ENCODE results near the gene FAM78A.

The FAM78A gene

DNA sequence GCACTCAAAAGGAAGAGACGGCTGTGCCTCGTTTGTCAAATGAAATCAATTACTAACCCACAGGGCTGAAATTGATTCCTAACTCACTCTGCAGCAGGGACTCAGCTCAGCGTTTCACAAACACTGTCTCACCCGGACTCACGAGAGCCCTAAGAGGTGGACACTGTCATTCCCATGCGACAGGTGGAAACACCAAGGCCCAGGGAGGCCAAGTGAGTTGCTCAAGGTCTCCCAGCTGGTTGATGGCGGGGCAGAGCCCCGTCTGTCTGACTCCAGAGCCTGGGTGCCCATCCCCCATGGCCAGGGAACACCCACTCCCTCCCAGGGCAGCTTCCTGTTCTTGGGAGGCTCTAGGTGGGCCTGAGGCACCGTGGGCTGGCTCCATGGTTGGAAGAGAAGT, 11.9 kb upstream of the FAM78A start:
- no peaks in the 10 kb centered on the region for H3K27me3 ChIP-seq (ENCODE audit: control insufficient read depth, insufficient read depth, low read length)
- H3K4me1 ChIP-seq (ENCODE audit: control insufficient read depth, insufficient read depth, low read length): no peaks in the 10 kb centered on the region
- H3K9me3 ChIP-seq (ENCODE audit: control insufficient read depth, insufficient read depth, low read length): no peaks in the 10 kb centered on the region
- no peak overlapping the region for H3K4me3 ChIP-seq (ENCODE audit: low read depth, low read length)
- H3K36me3 ChIP-seq (ENCODE audit: control insufficient read depth, insufficient read depth, low read length): no peaks in the 10 kb centered on the region
- peak overlapping the region; percentile 12 for H3K9ac ChIP-seq (ENCODE audit: low read depth, low read length)

DNA sequence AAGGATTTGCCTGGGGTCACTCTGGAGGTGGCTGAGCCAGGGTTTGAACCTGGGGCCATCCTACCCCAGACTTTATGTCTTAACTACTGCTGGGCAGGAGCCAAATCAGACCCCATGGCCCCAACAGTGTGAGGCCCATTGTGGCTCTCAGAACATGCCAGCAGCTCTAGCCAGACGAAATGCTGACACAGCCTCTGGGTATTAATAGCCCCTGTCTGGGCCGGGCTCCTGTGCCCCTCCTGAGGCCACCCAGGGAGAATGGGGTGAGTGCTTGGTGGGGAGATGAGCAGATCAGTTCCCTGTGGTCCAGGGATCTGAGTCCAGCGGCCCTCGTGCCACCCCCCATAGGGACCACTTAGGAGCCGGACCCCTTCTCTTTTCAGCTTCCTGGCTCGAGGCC, 11.0 kb upstream of the FAM78A start:
- no peaks in the 10 kb centered on the region for H3K9me3 ChIP-seq (ENCODE audit: control insufficient read depth, insufficient read depth, low read length)
- H3K4me1 ChIP-seq (ENCODE audit: control insufficient read depth, insufficient read depth, low read length): no peaks in the 10 kb centered on the region
- H3K27me3 ChIP-seq (ENCODE audit: control insufficient read depth, insufficient read depth, low read length): peaks cover 1% of the 10 kb centered on the region
- no peak overlapping the region for H3K9ac ChIP-seq (ENCODE audit: low read depth, low read length)
- no peak overlapping the region for H3K4me3 ChIP-seq (ENCODE audit: low read depth, low read length)
- H3K36me3 ChIP-seq (ENCODE audit: control insufficient read depth, insufficient read depth, low read length): no peaks in the 10 kb centered on the region

DNA sequence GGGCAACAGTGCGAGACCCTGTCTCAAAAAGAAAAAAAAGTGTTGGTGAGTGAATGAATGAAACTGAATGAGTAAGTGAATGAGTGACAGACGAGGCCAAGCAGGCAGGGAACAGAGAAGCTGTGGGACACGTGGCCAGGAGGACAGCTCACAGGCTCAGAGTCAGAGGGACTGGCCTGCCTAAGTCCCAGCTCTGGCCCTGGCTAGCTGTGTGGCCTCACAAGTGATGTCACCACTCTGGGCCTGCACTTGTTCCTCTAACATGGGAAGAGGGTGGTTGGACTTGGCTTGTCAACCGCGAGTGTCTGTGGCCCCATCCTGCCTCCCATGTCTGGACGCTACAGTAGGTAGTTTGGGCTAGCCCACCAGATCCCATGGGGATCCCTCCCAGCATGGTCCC, 8.5 kb upstream of the FAM78A start:
- H3K36me3 ChIP-seq (ENCODE audit: control insufficient read depth, insufficient read depth, low read length): no peaks in the 10 kb centered on the region
- no peaks in the 10 kb centered on the region for H3K9me3 ChIP-seq (ENCODE audit: control insufficient read depth, insufficient read depth, low read length)
- no peaks in the 10 kb centered on the region for H3K4me1 ChIP-seq (ENCODE audit: control insufficient read depth, insufficient read depth, low read length)
- peaks cover 11% of the 10 kb centered on the region for H3K27me3 ChIP-seq (ENCODE audit: control insufficient read depth, insufficient read depth, low read length)
- H3K4me3 ChIP-seq (ENCODE audit: low read depth, low read length): no peak overlapping the region
- no peak overlapping the region for H3K9ac ChIP-seq (ENCODE audit: low read depth, low read length)

DNA sequence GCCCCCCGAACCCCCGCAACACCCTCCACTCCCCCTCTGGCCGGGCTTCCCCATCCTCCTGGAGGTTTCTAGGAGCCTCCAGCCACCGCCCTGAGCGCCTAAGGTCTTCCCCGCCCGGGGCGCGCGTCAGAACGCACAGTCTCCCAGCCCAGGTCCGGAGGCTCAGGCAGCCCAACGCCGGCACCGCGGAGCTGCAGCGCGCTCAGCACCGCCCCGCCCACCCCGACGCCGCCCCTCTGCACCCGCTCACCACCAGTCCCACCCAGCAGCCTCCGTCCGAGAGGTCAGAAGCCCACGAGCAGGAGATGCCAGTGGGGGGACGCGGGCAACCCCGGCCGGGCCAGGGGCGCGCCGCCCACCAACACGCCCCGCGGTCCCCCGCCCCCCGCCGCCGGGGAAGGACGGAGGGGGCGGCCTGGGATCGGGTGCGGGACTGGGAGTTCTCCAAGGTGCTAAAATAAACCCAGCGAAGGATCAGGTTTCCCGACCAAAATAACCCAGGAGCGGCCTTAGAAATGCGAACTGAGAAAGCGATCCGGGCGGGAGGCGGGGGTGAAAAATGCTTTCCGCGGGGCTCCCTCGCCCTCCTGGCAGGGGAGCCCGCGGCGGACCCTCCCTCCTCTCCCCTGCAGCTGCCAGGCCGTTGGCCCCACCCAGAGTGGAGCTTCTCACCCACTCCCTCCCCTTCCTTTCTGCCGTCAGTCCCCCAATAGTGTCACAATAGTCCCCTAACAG, 6.5 kb upstream of the FAM78A start:
- H3K27me3 ChIP-seq (ENCODE audit: control insufficient read depth, insufficient read depth, low read length): peaks cover 11% of the 10 kb centered on the region
- H3K4me3 ChIP-seq (ENCODE audit: low read depth, low read length): peak overlapping the region; percentile 39
- no peaks in the 10 kb centered on the region for H3K36me3 ChIP-seq (ENCODE audit: control insufficient read depth, insufficient read depth, low read length)
- H3K9ac ChIP-seq (ENCODE audit: low read depth, low read length): no peak overlapping the region
- H3K9me3 ChIP-seq (ENCODE audit: control insufficient read depth, insufficient read depth, low read length): no peaks in the 10 kb centered on the region
- H3K4me1 ChIP-seq (ENCODE audit: control insufficient read depth, insufficient read depth, low read length): no peaks in the 10 kb centered on the region

DNA sequence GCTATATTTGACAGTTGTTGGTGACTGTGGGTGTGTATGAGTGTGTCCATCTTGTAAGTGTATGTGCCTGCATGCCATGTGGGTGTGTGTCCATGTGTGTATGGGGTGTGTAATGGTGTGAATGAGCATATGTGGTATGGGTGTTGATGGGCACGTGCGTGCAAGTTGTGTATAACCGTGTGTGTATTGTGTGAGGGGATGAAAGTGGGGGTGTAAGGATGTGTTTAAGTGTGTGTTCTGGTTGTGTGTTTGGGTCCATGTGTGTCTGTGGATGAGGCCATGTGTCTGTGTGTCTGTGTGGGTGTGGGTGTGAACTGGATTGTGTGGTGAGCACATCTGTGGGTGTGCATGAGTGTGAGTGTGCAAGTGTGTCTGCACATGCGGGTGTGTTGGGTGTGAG, 5.9 kb upstream of the FAM78A start:
- Histone ChIP-seq H3K4me1 (ENCODE audit: control insufficient read depth, insufficient read depth, low read length) (no peaks in the 10 kb centered on the region), H3K9me3 (ENCODE audit: control insufficient read depth, insufficient read depth, low read length) (no peaks in the 10 kb centered on the region), H3K4me3 (ENCODE audit: low read depth, low read length) (peak overlapping the region; percentile 6), H3K27me3 (ENCODE audit: control insufficient read depth, insufficient read depth, low read length) (peaks cover 11% of the 10 kb centered on the region), H3K9ac (ENCODE audit: low read depth, low read length) (no peak overlapping the region), H3K36me3 (ENCODE audit: control insufficient read depth, insufficient read depth, low read length) (no peaks in the 10 kb centered on the region)

DNA sequence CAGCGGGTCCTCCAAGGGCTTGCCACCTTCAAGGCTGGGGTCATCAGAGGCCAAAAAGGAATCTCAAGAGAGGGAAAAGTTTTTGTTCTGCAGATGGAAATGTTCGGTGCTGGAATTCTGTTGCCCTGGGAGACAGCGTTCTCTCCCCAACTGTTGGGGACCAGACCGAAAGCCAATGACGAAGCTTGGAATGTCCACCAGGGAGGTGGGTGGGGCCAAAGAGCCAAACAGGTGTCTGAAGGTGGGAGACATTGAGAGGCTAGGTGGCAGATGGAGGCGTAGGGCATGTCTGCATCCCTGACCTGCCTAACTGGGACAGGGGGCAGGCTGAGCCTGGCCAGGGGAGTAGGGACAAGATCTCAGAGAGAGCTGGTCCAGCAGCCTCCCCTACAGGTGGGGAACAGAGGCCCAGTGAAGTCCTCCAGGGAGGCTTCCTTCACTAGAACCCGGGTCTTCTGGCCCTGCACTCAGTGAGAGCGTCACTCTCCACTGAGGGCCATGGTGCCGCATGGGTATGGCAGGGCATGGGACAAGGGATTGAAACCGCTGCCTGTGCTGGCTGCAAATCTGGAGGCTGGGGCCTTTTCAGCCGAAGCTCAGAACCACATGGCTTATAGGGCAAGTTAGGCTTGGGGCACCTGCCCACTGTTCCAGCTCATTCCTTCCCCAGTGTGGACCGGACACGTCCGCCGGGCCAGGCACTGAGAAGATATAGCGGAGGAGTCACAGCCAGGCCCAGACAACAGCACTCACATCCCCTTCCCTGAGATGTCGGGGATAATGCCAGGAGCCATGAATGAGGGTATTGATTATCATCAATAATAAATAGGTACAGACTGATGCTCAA, 5.0 kb upstream of the FAM78A start:
- Histone ChIP-seq H3K4me1 (ENCODE audit: control insufficient read depth, insufficient read depth, low read length) (no peaks in the 10 kb centered on the region), H3K9ac (ENCODE audit: low read depth, low read length) (no peak overlapping the region), H3K27me3 (ENCODE audit: control insufficient read depth, insufficient read depth, low read length) (peaks cover 12% of the 10 kb centered on the region)

DNA sequence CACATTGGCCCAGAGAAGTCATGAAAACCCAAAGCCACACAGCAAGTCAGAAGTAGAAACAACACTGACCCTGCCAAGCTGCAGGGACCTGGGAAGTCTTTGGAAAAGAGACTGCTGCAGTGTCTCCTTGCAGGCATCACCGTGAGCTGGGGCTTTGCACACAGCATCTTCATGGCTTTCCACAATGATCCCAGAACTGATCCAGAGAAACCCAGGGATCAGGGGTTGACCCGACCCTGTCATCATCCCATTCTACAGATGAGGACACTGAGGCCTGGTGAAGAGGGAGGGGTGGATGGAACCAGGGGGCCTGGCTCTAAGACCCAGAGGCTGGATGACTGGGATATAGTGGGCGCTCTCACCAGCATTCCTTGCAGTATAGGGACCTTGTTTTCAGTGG, 4.3 kb upstream of the FAM78A start:
- H3K36me3 ChIP-seq (ENCODE audit: control insufficient read depth, insufficient read depth, low read length): no peaks in the 10 kb centered on the region
- no peak overlapping the region for H3K9ac ChIP-seq (ENCODE audit: low read depth, low read length)
- H3K9me3 ChIP-seq (ENCODE audit: control insufficient read depth, insufficient read depth, low read length): no peaks in the 10 kb centered on the region
- peaks cover 19% of the 10 kb centered on the region for H3K27me3 ChIP-seq (ENCODE audit: control insufficient read depth, insufficient read depth, low read length)
- no peak overlapping the region for H3K4me3 ChIP-seq (ENCODE audit: low read depth, low read length)
- peaks cover 3% of the 10 kb centered on the region for H3K4me1 ChIP-seq (ENCODE audit: control insufficient read depth, insufficient read depth, low read length)

More for the DNA sequence above, 5.0 kb upstream of the FAM78A start:
- Histone ChIP-seq H3K4me3 (ENCODE audit: low read depth, low read length) (no peak overlapping the region), H3K9me3 (ENCODE audit: control insufficient read depth, insufficient read depth, low read length) (no peaks in the 10 kb centered on the region), H3K36me3 (ENCODE audit: control insufficient read depth, insufficient read depth, low read length) (no peaks in the 10 kb centered on the region)

DNA sequence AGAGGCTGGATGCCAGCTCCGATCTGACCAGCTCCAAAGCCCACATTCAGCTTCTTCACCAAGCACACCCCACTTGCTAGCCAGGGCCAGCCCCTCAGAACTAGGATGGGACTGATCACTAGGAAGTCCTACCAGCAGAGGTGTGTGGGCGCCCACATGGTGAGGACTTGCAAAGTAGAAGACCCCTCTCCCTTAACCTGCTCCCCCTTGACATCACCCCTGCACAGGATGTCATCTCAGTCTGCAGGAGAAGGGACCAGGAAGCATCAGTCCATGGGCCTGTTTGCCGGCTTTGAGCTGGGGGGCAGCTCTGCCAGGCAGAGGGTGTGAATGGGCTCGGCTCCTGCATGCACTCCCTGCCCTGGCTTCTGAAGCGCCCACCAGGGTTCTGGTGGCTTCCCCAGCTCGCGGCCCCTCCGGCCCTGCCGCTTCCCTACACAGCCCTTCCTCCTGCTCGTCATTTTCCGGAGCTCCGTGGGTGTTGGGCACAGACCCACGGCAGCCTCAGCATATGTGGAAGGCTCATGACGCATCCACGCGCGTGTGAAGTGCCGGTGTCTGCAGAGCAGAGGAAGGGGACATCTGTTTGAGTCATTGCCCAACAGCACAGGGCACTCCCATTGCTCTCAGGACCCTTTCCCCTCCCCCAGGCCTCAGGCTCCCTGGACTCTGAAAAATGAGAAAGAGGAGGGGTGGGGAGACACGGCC, 3.7 kb upstream of the FAM78A start:
- Histone ChIP-seq H3K4me3 (ENCODE audit: low read depth, low read length) (no peak overlapping the region), H3K27me3 (ENCODE audit: control insufficient read depth, insufficient read depth, low read length) (peaks cover 22% of the 10 kb centered on the region), H3K9me3 (ENCODE audit: control insufficient read depth, insufficient read depth, low read length) (no peaks in the 10 kb centered on the region), H3K36me3 (ENCODE audit: control insufficient read depth, insufficient read depth, low read length) (no peaks in the 10 kb centered on the region), H3K4me1 (ENCODE audit: control insufficient read depth, insufficient read depth, low read length) (peaks cover 5% of the 10 kb centered on the region), H3K9ac (ENCODE audit: low read depth, low read length) (no peak overlapping the region)

DNA sequence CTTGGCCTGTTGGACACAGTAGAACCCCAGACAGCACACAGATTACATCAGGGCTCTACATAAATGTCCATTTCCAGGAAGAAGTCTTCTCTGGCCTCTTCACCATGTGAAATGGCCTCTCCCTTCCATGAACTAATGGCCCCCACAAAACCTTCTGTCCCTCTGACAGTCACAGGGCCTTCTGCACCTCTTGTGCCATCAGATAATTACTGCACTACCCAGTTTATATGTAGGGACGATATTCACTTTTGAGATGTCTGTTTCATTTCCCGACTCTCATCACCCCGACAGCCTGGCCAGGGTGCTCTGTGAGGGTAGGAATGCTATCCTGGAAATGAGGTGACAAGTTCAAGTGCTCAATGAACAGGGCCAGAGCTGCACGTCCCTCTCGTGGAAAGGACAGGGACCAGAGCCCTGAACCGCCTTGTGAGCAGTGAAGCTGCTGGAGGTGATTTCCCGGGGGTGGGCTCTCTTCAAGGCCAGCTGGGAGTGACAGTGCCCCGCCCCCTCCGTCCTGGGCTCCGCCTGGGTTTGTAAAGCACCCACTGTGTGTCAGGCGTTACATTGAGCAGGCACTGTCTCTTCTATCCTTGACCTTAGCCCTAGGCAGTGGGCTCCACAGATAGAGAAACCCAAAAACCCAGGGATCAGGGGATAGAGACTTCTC, 3.0 kb upstream of the FAM78A start:
- no peak overlapping the region for H3K4me3 ChIP-seq (ENCODE audit: low read depth, low read length)
- H3K4me1 ChIP-seq (ENCODE audit: control insufficient read depth, insufficient read depth, low read length): peaks cover 5% of the 10 kb centered on the region
- H3K9me3 ChIP-seq (ENCODE audit: control insufficient read depth, insufficient read depth, low read length): no peaks in the 10 kb centered on the region
- no peaks in the 10 kb centered on the region for H3K36me3 ChIP-seq (ENCODE audit: control insufficient read depth, insufficient read depth, low read length)
- no peak overlapping the region for H3K9ac ChIP-seq (ENCODE audit: low read depth, low read length)
- H3K27me3 ChIP-seq (ENCODE audit: control insufficient read depth, insufficient read depth, low read length): peaks cover 25% of the 10 kb centered on the region

DNA sequence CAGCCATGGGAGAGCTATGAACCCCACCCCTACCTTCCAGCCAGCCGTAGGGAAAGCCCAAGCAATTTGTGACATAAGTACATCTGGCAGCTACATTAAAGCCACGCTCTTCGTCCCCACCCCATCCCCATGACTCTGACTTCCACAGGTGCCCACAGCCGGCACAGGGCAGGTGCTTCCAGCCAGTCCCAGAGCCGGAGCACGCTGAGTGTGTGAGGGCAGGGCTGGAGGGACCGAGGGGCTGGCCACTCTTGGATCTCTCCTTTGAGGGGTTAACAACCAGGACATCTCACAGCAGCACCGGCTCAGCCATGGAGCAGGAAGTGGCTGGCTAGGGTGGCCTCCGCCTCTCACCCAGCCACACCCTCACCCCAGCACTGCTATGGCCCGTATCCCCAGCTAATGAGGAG, 2.4 kb upstream of the FAM78A start:
- Histone ChIP-seq H3K27me3 (ENCODE audit: control insufficient read depth, insufficient read depth, low read length) (peaks cover 25% of the 10 kb centered on the region), H3K9me3 (ENCODE audit: control insufficient read depth, insufficient read depth, low read length) (no peaks in the 10 kb centered on the region), H3K9ac (ENCODE audit: low read depth, low read length) (no peak overlapping the region), H3K4me1 (ENCODE audit: control insufficient read depth, insufficient read depth, low read length) (peaks cover 5% of the 10 kb centered on the region), H3K36me3 (ENCODE audit: control insufficient read depth, insufficient read depth, low read length) (no peaks in the 10 kb centered on the region), H3K4me3 (ENCODE audit: low read depth, low read length) (no peak overlapping the region)

DNA sequence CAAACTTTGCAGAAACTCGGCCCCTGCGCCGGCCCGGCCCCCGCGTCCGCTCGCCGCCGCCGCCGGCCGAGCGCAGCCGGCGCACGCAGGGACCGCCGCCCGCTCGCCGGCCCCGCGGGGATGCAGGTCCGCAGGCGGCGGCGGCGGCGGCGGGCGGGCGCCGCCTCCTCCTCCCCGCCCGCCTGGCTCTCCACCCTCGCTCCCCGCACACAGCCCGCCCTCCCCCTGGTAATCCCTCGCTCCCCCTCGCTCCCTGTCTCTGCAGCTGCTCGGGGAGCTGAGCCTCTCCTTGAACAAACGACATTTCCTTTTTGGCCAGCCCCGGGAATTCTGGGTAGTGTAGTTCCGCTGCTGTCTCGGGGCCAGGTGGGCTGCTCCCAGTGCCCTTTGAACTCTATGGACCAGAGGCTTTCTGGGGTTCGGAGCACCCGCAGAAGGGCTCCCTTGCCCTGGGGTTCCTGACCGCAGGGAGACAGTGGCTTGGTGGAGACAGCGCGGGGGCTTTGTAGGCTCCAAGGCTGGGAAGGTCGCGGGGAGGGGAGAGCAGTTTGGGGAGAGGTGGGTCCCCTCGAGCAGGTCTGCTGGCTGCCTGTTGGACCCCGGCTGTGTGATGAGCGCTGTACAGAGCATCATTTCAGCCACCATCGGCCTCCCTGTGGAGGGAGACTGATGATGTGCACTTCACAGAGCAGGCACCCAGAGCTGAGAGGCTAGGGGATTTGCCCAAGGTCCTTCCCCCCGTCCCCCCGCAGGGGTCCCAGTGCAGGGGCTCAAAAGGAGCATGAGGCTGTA, 1.8 kb upstream of the FAM78A start:
- Histone ChIP-seq H3K4me1 (ENCODE audit: control insufficient read depth, insufficient read depth, low read length) (peaks cover 5% of the 10 kb centered on the region), H3K27me3 (ENCODE audit: control insufficient read depth, insufficient read depth, low read length) (peaks cover 25% of the 10 kb centered on the region), H3K9ac (ENCODE audit: low read depth, low read length) (no peak overlapping the region)

More for the DNA sequence above, 1.8 kb upstream of the FAM78A start:
- Histone ChIP-seq H3K9me3 (ENCODE audit: control insufficient read depth, insufficient read depth, low read length) (no peaks in the 10 kb centered on the region), H3K4me3 (ENCODE audit: low read depth, low read length) (peak overlapping the region; percentile 18), H3K36me3 (ENCODE audit: control insufficient read depth, insufficient read depth, low read length) (no peaks in the 10 kb centered on the region)

All from iPS-15b (cell line).